Forelimb muscle (tissue), 1 donor: ENCODE results near the gene RABGEF1. TPM values are rescaled to one million over a fixed set of nuclear protein-coding genes. Genes with fewer than 3 reads are reported as not detected.
"Not testable (repeated sequence)": the region's sequence is repeated elsewhere in the genome, so short reads cannot be mapped to it uniquely, and the experiment has no call there.

Experiments used
- DNase-seq: peaks from one replicate; pipeline ENCODE4 v3.0.0-alpha.2; 2013; ENCODE audit warnings: low read depth
- polyA plus RNA-seq: library from polyadenylated mRNA; unstranded; fragments of 120-200 nt; gene quantifications from one replicate; pipeline ENCODE4 v1.2.1, GENCODE V29; 2013; ENCODE audit not compliant: insufficient read length

The RABGEF1 gene
- polyA plus RNA-seq, 1 donor: 18.0 TPM

GRCh38 chr7:66810716-66811115 is 70.2 kb downstream of the RABGEF1 start:
- no peak for DNase-seq

GRCh38 chr7:66815186-66815875 is 74.8 kb downstream of the RABGEF1 start:
- not testable (repeated sequence) for DNase-seq

- DNase-seq: no peak
Observed at GRCh38 chr7:66815951-66816350, 75.4 kb downstream of the RABGEF1 start.

- DNase-seq: not testable (repeated sequence)
Observed at GRCh38 chr7:66816658-66817057, 76.1 kb downstream of the RABGEF1 start.

GRCh38 chr7:66817208-66817795 is 76.8 kb downstream of the RABGEF1 start:
- not testable (repeated sequence) for DNase-seq

- not testable (repeated sequence) for DNase-seq
Observed at GRCh38 chr7:66817956-66818355, 77.4 kb downstream of the RABGEF1 start.

- DNase-seq: no peak
Observed at GRCh38 chr7:66824041-66824440, 83.5 kb downstream of the RABGEF1 start.

- DNase-seq: not testable (repeated sequence)
Observed at GRCh38 chr7:66825538-66825937, 85.0 kb downstream of the RABGEF1 start.

- DNase-seq: no peak
Observed at GRCh38 chr7:66826649-66827048, 86.1 kb downstream of the RABGEF1 start.

- DNase-seq: not testable (repeated sequence)
Observed at GRCh38 chr7:66830976-66831375, 90.4 kb downstream of the RABGEF1 start.

- DNase-seq: no peak
Observed at GRCh38 chr7:66832531-66833351, 92.2 kb downstream of the RABGEF1 start.

- DNase-seq: no peak
Observed at GRCh38 chr7:66837007-66837406, 96.5 kb downstream of the RABGEF1 start.

- DNase-seq: no peak
Observed at GRCh38 chr7:66837661-66838060, 97.1 kb downstream of the RABGEF1 start.

GRCh38 chr7:66839814-66840213 is 99.3 kb downstream of the RABGEF1 start:
- no peak for DNase-seq

- no peak for DNase-seq
Observed at GRCh38 chr7:66840316-66840715, 99.8 kb downstream of the RABGEF1 start.

- no peak for DNase-seq
Observed at GRCh38 chr7:66841898-66842297, 101.4 kb downstream of the RABGEF1 start.

GRCh38 chr7:66843492-66843891 is 103.0 kb downstream of the RABGEF1 start:
- not testable (repeated sequence) for DNase-seq

- DNase-seq: peak; percentile 92
Observed at GRCh38 chr7:66844552-66845378, 104.2 kb downstream of the RABGEF1 start.

GRCh38 chr7:66845379-66846095 is 105.0 kb downstream of the RABGEF1 start:
- no peak for DNase-seq

GRCh38 chr7:66846096-66846445 is 105.5 kb downstream of the RABGEF1 start:
- not testable (repeated sequence) for DNase-seq

- not testable (repeated sequence) for DNase-seq
Observed at GRCh38 chr7:66847523-66847855, 107.0 kb downstream of the RABGEF1 start.
